G401.6 (cell line): ENCODE measurements around the gene ZCCHC24.

Experiments used
- FAIRE-seq: peaks from 2 replicates; lab custom pipeline; 2012; peaks lifted over from hg19 to GRCh38; lab: Jason Lieb, UNC

ZCCHC24 gene

DNA sequence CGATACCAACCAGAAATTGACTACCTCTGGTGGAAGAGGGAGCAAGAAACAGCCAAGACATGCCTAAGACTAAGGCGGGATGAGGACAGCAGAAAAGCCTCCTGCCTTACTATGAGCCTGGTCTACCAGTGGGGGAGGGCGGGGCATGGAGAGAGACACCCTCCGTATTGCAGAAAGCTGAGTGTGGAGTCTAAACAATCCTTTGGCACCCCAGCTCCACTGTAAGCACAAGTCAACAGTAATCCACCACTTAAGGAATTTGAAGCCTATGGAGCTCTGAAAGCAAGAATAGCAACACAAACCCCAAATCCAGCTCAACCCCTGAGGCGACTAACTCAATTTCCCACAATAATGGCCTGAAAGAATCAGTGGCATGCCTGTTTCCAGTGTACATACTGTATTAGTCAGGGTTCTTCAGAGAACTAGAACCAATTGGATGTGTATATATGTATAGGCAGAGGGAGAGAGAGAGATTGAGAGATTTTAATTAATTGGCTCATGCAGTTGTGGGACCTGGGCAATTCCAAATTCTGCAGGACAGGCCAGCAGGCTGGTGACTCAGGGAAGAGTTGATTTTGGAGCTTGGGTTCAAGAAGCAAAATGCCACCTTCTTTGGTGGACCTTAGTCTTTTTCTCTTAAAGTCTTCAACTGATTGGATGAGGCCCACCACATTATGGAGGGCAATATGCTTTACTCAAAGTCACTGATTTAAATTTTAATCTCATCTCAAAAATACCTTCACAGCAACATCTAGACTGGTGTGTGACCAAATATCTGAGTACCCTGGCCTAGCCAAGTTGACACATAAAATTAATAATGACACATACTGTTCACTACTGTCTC, 84.7 kb downstream of the ZCCHC24 start:
- FAIRE-seq = no peak

DNA sequence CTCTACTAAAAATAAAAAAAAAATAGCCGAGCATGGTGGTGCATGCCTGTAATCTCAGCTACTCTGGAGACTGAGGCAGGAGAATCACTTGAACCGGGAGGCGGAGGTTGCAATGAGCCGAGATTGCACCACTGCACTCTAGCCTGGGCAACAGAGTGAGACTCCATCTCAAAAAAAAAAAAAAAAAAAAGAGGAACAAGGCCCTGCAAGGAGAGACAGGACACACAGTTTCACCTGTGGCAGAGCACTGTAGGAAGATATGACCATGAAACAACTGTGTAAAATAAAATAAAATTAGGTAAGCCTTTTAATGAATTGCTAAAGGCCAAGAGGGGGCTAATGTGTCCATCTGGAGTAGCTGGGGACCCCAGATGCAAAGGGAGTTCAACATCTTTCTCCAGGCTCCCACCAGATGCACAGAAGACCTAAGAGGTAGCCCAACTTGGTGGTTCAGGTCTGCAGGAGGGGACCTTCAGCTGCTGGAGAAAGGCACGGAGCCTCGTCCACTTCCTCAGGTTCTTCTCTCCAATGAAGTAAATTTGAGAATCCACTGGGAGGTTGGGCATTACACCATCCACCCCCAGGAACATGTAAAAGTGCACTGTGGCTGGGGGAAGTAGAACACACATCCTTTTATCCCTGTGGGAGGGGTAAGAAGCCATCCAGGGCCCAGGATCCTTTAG, 85.5 kb downstream of the ZCCHC24 start:
- no peak for FAIRE-seq

GRCh38 chr10:79358811-79359210, 86.6 kb downstream of the ZCCHC24 start:
- no peak for FAIRE-seq

DNA sequence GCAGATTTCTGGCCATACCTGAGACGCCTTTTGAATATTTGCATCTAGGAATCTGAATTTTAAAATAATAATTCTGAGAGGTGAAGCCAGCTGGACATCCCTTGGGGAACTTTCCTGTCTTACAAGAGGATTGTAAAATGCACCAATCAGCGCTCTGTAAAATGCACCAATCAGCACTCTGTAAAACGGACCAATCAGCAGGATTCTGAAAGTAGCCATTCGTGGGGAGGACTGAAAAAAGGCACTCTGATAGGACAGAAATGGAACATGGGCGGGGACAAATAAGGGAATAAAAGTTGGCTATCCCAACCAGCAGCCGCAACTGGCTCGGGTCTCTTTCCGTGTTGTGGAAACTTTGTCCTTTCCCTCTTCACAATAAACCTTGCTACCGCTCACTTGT, 88.2 kb downstream of the ZCCHC24 start:
- FAIRE-seq = no peak

DNA sequence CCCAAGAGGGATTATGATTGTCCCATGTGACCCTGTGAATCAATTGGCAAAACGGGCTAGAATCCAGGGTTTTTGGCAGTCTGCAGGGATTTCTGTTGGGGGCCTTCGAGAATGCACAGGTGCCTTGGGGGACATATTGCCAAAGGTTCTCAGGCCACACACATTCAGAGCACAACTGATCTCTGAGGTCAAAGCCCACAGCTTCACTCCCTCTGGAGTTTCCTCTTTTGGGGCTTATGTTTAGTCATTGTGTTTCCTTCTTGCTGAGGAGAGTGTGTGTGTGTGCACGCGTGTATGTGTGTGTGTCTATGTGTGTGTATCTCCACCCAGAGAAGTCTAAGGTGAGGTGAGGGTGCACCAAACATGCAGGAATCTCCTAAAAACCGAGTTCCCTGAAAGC, 89.3 kb downstream of the ZCCHC24 start:
- no peak for FAIRE-seq

DNA sequence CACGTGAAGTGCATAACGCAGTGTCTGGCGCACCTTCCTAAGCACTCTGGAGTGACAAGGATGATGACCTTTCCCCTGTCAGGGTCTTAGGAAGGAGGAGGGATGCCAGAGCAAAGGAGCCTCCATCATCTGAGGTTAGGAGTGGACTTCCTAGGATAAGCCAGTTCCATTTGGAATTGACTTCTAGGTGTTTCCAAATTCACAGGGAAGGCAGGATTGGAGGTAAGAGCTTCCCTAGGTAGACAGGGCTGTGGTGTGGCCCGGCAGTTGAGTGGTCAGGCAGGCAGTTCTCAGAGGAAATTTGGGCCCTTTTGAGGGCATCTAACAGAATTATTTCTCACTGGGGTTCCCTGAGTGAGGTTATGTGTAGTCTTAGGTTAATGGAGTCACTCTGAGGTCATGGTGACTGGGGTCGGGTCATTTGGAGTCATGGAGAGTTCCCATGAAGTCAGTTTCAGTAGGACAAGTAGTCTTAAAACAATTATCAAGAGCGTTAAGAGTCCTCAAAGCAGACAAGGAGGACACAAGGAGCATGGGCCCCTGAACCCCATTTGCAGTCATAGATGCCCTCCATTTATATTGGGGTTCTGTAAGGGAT, 89.9 kb downstream of the ZCCHC24 start:
- FAIRE-seq = no peak

DNA sequence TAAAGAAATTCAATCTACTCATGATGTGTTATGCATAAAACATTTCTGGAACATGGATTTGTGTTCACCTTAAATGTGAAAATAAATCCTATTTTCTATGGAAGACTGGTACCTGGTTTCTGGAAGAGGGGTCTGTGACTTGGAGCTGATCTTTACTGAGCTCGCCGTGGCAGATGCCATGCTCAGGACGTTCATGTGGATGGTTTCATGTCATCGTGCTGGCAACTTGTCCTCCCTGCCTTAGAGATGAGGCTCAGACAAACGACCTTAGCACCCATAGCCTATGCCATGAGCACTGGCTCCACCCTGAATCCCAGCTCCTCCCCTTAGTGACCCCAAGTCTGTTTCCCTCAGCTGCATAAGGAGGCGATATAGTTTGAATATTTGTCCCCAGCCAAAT, 90.8 kb downstream of the ZCCHC24 start:
- FAIRE-seq = no peak

- FAIRE-seq = no peak
Observed at GRCh38 chr10:79354141-79354540, 91.3 kb downstream of the ZCCHC24 start.

DNA sequence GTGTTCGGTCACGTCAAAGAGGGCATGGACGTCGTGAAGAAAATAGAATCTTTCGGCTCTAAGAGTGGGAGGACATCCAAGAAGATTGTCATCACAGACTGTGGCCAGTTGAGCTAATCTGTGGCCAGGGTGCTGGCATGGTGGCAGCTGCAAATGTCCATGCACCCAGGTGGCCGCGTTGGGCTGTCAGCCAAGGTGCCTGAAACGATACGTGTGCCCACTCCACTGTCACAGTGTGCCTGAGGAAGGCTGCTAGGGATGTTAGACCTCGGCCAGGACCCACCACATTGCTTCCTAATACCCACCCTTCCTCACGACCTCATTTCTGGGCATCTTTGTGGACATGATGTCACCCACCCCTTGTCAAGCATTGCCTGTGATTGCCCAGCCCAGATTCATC, 91.7 kb downstream of the ZCCHC24 start:
- no peak for FAIRE-seq

DNA sequence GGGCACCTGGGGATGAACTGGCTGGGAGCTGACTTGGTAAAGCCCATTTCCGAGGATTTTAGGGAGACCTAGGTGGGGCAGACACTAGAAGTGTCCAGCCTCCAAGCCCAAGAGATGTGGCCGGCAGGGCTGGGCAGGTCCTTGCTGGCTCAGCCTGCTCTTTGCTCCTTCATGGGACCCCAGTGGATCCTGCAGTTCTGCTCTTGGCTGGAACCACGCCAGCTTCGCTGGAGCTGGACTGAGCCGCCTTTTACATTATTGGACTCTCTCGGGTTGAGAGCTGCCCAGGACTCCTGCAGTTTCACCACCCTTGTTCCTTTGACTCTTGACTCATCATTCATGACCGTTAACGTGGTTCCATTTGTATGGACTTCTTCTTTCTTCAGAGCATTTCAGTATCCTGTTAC, 92.4 kb downstream of the ZCCHC24 start:
- FAIRE-seq = no peak

DNA sequence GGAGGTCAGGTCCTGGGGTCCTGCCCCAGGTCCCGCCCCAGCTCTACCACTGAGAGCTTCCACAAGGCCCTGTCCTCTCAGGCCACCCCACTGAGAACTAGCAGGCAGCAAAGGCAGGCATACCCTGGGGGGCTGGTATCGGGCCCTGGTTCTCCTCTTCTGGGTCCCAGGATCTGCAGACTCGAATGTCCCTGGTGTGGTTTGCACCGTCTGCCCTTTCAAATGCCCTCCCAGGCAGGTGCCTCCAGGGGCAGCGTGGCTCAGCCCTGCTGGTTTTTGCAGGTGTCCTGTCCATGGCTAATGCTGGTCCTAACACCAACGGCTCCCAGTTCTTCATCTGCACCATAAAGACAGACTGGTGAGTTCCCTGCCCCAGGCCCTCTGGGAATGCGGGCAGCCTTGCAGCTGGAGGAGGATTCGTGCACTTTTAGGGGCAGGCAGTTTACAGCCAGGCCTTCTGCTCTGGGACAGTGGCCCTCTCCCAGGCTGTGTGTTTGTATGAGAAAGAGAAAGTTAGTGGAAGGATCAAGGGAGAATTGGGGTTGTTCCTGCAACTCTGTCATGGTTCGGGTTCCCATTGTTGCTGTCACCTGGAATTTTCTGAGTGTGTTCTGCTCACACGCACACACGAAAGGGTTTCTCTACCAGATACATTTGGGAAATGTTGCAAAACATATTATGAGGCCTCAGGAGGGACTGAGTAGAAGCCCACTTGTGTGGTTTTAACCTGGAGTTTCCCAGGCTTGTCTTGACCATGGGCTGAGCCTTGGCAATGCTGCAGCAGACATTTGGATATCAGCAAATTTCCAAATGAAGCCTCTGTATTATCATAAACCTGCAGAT, 93.2 kb downstream of the ZCCHC24 start:
- no peak for FAIRE-seq

GRCh38 chr10:79351332-79351731, 94.1 kb downstream of the ZCCHC24 start:
- no peak for FAIRE-seq

- no peak for FAIRE-seq
Observed at GRCh38 chr10:79350407-79351154, 94.8 kb downstream of the ZCCHC24 start.

- no peak for FAIRE-seq
Observed at GRCh38 chr10:79349766-79350406, 95.5 kb downstream of the ZCCHC24 start.

- FAIRE-seq = no peak
Observed at GRCh38 chr10:79349072-79349491, 96.3 kb downstream of the ZCCHC24 start.

DNA sequence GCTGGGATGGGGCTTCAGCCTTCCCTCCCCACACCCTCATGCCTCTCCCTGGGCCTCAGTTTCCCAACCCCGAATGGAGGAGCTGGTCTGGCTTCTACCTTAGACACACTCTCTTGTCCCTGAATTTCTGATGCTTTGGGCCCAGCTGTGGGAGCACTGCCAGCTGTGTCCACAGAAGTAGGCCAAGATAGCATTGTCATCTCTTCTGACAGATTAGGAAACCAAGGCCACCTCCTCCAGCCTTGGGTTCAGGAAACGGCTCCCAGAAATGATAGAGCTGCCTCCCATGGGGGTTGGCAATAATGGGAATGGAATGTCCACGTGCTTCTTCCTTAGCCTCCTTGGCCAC, 96.8 kb downstream of the ZCCHC24 start:
- no peak for FAIRE-seq

DNA sequence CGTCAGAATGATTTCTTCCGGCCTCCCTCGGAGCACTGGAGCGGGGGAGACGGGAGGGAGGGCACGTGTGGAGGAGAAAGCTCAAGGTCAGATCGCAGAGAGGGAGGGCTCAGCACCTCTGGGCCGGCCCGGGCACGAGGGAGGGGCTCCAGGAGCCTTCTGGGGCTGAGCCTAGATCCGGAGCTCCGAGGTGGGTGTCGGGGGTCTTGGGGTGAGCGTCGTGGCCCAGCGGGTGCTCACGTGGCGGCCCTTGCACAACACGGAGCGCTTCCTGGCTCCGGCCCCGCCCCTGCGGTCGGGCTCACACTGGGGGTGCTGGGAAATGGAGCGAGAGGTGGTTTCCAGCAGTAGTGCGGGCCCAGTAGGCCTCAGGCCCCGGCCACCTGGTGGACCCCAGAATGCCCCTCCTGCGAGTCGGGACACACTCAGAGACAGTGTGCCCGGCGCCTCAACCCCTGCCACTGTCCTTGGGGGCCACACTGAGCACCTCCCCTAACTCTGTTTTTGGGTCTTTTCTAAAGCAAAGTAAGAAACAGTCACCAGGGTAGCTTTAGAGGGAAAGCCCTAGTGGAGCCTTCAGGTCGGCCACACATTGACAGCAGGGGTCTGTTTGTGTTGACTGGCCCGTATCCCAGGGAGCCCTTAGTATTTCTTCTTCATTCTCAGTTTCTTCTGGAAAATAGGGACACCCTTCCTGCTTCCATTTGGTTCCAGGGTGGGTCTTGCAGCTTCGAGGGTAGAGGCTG, 97.4 kb downstream of the ZCCHC24 start:
- FAIRE-seq = no peak

DNA sequence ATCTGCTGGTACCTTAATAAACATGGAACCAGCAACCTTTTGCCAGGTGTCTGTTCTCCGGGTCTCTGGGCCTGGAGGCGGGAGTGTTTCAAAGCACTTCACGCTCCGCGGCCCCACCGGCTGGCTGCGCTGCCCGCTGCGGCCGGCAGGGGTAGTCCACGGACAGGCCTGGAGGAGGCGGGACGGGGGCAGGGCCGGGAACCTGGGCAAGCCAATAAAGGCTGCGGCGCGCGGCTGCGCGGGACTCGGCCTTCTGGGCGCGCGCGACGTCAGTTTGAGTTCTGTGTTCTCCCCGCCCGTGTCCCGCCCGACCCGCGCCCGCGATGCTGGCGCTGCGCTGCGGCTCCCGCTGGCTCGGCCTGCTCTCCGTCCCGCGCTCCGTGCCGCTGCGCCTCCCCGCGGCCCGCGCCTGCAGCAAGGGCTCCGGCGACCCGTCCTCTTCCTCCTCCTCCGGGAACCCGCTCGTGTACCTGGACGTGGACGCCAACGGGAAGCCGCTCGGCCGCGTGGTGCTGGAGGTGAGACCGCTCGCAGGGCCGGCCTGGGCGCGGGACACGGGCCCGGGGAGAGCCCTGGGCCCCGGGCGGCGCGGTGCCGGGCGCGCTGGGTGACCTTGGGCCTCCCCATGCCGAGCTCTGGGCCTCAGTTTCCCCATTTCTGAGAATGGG, 98.1 kb downstream of the ZCCHC24 start, which contains the start of gene PPIF:
Gene PPIF (plus strand): TSS at position 244 of the 668 bp plus-strand sequence. CDS start 80 bp downstream, at position 324.
- FAIRE-seq = no peak

DNA sequence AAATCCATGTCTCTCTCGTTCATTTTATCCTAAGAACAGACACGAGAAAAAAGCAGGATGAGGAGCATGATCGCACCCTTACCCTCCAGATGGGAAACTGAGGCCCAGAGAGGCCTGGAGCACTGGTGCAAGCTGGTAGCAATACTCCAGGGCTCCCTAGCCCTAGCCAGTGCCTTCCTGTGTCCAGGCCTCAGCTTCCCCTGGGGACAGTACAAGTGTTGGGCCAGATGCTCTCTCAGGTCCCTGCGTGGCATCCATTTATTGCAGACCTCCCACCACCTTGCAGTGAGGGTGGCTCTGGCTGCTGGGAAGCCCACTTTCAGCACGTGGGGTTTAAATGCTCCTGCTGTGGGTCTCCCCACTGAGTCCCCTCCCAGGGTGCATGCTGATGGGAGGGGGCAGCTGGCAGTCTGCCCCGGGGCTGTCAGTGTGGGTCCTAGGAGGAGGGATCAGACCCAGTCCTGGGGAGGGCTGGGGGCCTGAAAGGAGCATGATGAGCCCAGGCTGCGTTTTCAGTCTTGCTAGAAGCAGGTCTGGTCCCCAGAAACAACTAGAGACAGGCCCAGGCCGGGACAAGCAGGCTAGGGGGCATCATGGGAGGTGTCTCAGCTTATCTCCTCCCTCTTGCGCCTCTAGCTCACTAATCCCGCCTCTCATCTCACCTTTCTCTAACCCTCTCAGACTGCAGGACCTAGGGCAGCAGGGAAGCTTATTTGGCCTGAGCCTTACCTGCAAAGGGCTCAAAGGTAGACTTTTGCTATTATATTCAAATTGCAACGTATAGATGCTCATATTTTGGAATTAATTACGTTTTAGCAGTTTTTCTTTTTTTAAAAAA, 98.8 kb downstream of the ZCCHC24 start:
- FAIRE-seq = no peak
